ENCODE results near the gene ADCY9. TPM values are rescaled to one million over a fixed set of nuclear protein-coding genes. Genes with fewer than 3 reads are reported as not detected.

Gene ADCY9
- total RNA-seq, 1 experiment from 2014 or later = 4.7 TPM

- no peak overlapping the region for H2AFZ ChIP-seq (ENCODE audit: low read length)
- Mint-ChIP-seq H3K9me3 (no peaks in the 10 kb centered on the region), H3K27me3 (ENCODE audit: low read depth) (peaks cover 6% of the 10 kb centered on the region), H3K4me3 (no peak overlapping the region), H3K27ac (peak overlapping the region in 1 of 3 experiments; percentile 24; a peak in 1 of 7 replicates), H3K36me3 (ENCODE audit: insufficient read depth in 1 of 3, low read depth in 3 of 3) (peaks cover 2 to 3% (median 2%) of the 10 kb centered on the region in 3 experiments; a peak in 2 of 7 replicates), H3K4me1 (peaks cover 5 to 10% of the 10 kb centered on the region in 2 experiments)
- H3K79me2 ChIP-seq (ENCODE audit: insufficient read depth, low read length) = no peaks in the 10 kb centered on the region
- H3K9ac ChIP-seq (ENCODE audit: extremely low read depth, insufficient read length, low read length) = no peak overlapping the region
- no peak overlapping the region for H3K27ac ChIP-seq (ENCODE audit: insufficient read length, low read depth, low read length)
- TF ChIP-seq CTCF (conservative IDR thresholded peaks at IDR 0.05) = no peak
- H3K14ac ChIP-seq (ENCODE audit: insufficient read depth, low read length) = no peak overlapping the region
- H3K18ac ChIP-seq (ENCODE audit: insufficient read length, low read depth, low read length) = no peak overlapping the region
- no peaks in the 10 kb centered on the region for H3K27me3 ChIP-seq (ENCODE audit: insufficient read depth, low read length)
- H2AK5ac ChIP-seq (ENCODE audit: insufficient read length, low read length) = no peak overlapping the region
- no peak overlapping the region for H2BK5ac ChIP-seq (ENCODE audit: insufficient read length, low read length)
- no peak overlapping the region for H4K5ac ChIP-seq (ENCODE audit: insufficient read length, low read depth, low read length)
- no peak overlapping the region for H2BK15ac ChIP-seq (ENCODE audit: low read depth, low read length)
- no peak for DNase-seq
- no peak overlapping the region for H2BK12ac ChIP-seq (ENCODE audit: insufficient read length, low read depth, low read length)
- no peak overlapping the region for H4K8ac ChIP-seq (replicated peaks; ENCODE audit: insufficient read length, low read depth, low read length)
- no peaks in the 10 kb centered on the region for H4K20me1 ChIP-seq (ENCODE audit: control insufficient read depth, insufficient read depth, insufficient read length)
- no peaks in the 10 kb centered on the region for H3K4me1 ChIP-seq (ENCODE audit: insufficient read depth, low read length)
- H3K9me3 ChIP-seq (ENCODE audit: control insufficient read depth, low read depth, low read length) = no peaks in the 10 kb centered on the region
- H3T11ph ChIP-seq (ENCODE audit: low read length) = no peak overlapping the region
- no peaks in the 10 kb centered on the region for H3K23me2 ChIP-seq (ENCODE audit: insufficient read length, low read depth, low read length, poor library complexity, severe bottlenecking)
- H3K23ac ChIP-seq (ENCODE audit: insufficient read length, low read depth, low read length) = no peak overlapping the region
- H3K56ac ChIP-seq (ENCODE audit: insufficient read length, low read depth, low read length) = no peak overlapping the region
- H4K91ac ChIP-seq (ENCODE audit: insufficient read length, low read depth, low read length) = no peak overlapping the region
- H3K79me1 ChIP-seq (ENCODE audit: insufficient read depth, low read depth, low read length, poor library complexity, severe bottlenecking) = no peaks in the 10 kb centered on the region
- H2BK120ac ChIP-seq (ENCODE audit: low read depth, low read length, poor library complexity, severe bottlenecking) = no peak overlapping the region
- H3K4ac ChIP-seq (ENCODE audit: low read depth, low read length) = no peak overlapping the region
- H2BK20ac ChIP-seq (ENCODE audit: low read depth, low read length, poor library complexity, severe bottlenecking) = no peak overlapping the region
- no peak overlapping the region for H3K4me2 ChIP-seq (ENCODE audit: insufficient read depth, insufficient read length, low read length)
- no CpG with 5 or more reads among the region's 20 CpGs for WGBS (ENCODE audit: extremely low coverage, insufficient read length, low lambda C conversion rate)
Measured at GRCh38 chr16:3980253-3981111, 135.8 kb downstream of the ADCY9 start.

All from H9 (cell line).